Endothelial cell of umbilical vein (primary cell): ENCODE results near the gene PRR14. TPM values are rescaled to one million over a fixed set of nuclear protein-coding genes. Genes with fewer than 3 reads are reported as not detected.

Source experiments
- BruUV-seq: library from RNA; stranded (reverse); fragments of 400-500 nt; replicated peaks from 2 replicates; lab custom pipeline; 2021; lab: Mats Ljungman, UMichigan
- CTCF ChIA-PET: fragments of 300-600, 350-600 bp; sonication (Branson Sonifier 250); formaldehyde crosslinking; loops from one replicate; lab custom pipeline; 2021; ENCODE audit warnings: antibody characterized with exemption, inconsistent platforms; lab: Charles Lee
- POLR2A ChIA-PET: fragments of 300-600, 350-600 bp; sonication (Branson Sonifier 250); formaldehyde crosslinking; loops from one replicate; lab custom pipeline; 2021; ENCODE audit warnings: antibody characterized with exemption, inconsistent platforms; lab: Charles Lee
- DNase-seq: peaks from one replicate; pipeline ENCODE4 v3.0.0-alpha.2; 2011; ENCODE audit warnings: low read depth, low spot score
- FAIRE-seq: peaks from 2 replicates; lab custom pipeline; 2011; peaks lifted over from hg19 to GRCh38; lab: Jason Lieb, UNC
- H2AFZ ChIP-seq: 2 replicates; pipeline ENCODE4 v1.6.0; 2012; ENCODE audit warnings: low read depth, low read length, control low read depth, inconsistent platforms
- H3K27ac ChIP-seq: 2 replicates; pipeline ENCODE4 v1.5.1; 2011; ENCODE audit warnings: low read depth, mild to moderate bottlenecking, control low read depth, low read length, moderate library complexity; ENCODE audit not compliant: insufficient read depth
- H3K27me3 ChIP-seq, 2 experiments: 2 replicates each; pipeline versions ENCODE4 v1.6.0 to v1.6.1; 2011; ENCODE audit warnings: low read length in 2 of 2, mixed read lengths in 1 of 2; ENCODE audit not compliant: control insufficient read depth in 2 of 2, insufficient read depth in 2 of 2
- H3K36me3 ChIP-seq, 2 experiments: 2 replicates in 1 of 2; 3 replicates in 1 of 2; pipeline ENCODE4 v1.5.1; 2011; ENCODE audit warnings: low read length in 2 of 2, mild to moderate bottlenecking in 1 of 2, moderate library complexity in 1 of 2; ENCODE audit not compliant: control insufficient read depth in 2 of 2, insufficient read depth in 2 of 2; ENCODE audit errors: extremely low read depth in 1 of 2
- H3K4me1 ChIP-seq: 3 replicates; pipeline ENCODE4 v1.5.1; 2011; ENCODE audit warnings: mild to moderate bottlenecking, low read length; ENCODE audit not compliant: control insufficient read depth, insufficient read depth; ENCODE audit errors: extremely low read depth
- H3K4me2 ChIP-seq: 2 replicates; pipeline ENCODE4 v1.6.1; 2011; ENCODE audit warnings: low read length, control low read depth, mixed read lengths; ENCODE audit not compliant: insufficient read depth
- H3K4me3 ChIP-seq, 3 experiments: fragments of 200-600 bp in 1 of 3; sonication (generic), shearing (Covaris generic) in 1 of 3; replicated peaks in 1 of 3; 2 replicates each; pipeline ENCODE4 v1.5.1; 2011 to 2016; ENCODE audit warnings: control low read depth in 3 of 3, low read length in 3 of 3, mild to moderate bottlenecking in 2 of 3, inconsistent platforms in 1 of 3, low read depth in 1 of 3, moderate library complexity in 1 of 3; ENCODE audit not compliant: insufficient read depth in 1 of 3
- H3K79me2 ChIP-seq: 2 replicates; pipeline ENCODE4 v1.6.0; 2012; ENCODE audit warnings: low read length, inconsistent platforms; ENCODE audit not compliant: control insufficient read depth, insufficient read depth
- H3K9ac ChIP-seq: replicated peaks from 2 replicates; pipeline ENCODE3; 2011; ENCODE audit warnings: low read length, control low read depth; ENCODE audit not compliant: insufficient read depth; ENCODE audit errors: extremely low read depth
- H3K9me1 ChIP-seq: replicated peaks from 3 replicates; pipeline ENCODE4 v1.6.0; 2011; ENCODE audit warnings: mild to moderate bottlenecking, low read length; ENCODE audit not compliant: control insufficient read depth, insufficient read depth; ENCODE audit errors: extremely low read depth
- H3K9me3 ChIP-seq: replicated peaks from 2 replicates; pipeline ENCODE4 v1.5.1; 2012; ENCODE audit warnings: low read length, inconsistent platforms; ENCODE audit not compliant: control insufficient read depth, insufficient read depth
- H4K20me1 ChIP-seq: replicated peaks from 2 replicates; pipeline ENCODE3; 2011; ENCODE audit warnings: mild to moderate bottlenecking, low read length; ENCODE audit not compliant: control insufficient read depth, insufficient read depth; ENCODE audit errors: extremely low read depth
- CTCF ChIP-seq, 2 donors: IDR thresholded peaks; 1 replicate in 1 of 2; 2 replicates in 1 of 2; pipeline ENCODE4 v1.5.1; 2011; ENCODE audit warnings: low read length in 2 of 2, mild to moderate bottlenecking in 2 of 2, moderate library complexity in 2 of 2, control low read depth in 1 of 2, inconsistent platforms in 1 of 2, low read depth in 1 of 2; ENCODE audit not compliant: insufficient read depth in 1 of 2; ENCODE audit errors: extremely low read depth in 1 of 2
- EZH2 ChIP-seq: IDR thresholded peaks from 2 replicates; pipeline ENCODE4 v1.6.1; 2012; ENCODE audit warnings: borderline replicate concordance, low read depth, mild to moderate bottlenecking, moderate library complexity, low read length, inconsistent platforms; ENCODE audit not compliant: severe bottlenecking
- FOS ChIP-seq: IDR thresholded peaks from 2 replicates; pipeline ENCODE4 v1.6.1; 2011; ENCODE audit warnings: mild to moderate bottlenecking, low read length, moderate library complexity, borderline replicate concordance; ENCODE audit not compliant: insufficient read depth
- GATA2 ChIP-seq: IDR thresholded peaks from 2 replicates; pipeline ENCODE4 v1.7.0; 2011; ENCODE audit warnings: low read depth, mild to moderate bottlenecking, moderate library complexity, mixed read lengths, low read length; ENCODE audit not compliant: insufficient read length, insufficient read depth
- JUN ChIP-seq: IDR thresholded peaks from 2 replicates; pipeline ENCODE4 v1.6.1; 2011; ENCODE audit warnings: borderline replicate concordance, low read depth; ENCODE audit not compliant: insufficient read length, insufficient read depth
- MAX ChIP-seq: IDR thresholded peaks from 2 replicates; pipeline ENCODE4 v1.6.1; 2011; ENCODE audit not compliant: insufficient read depth, insufficient read length
- MYC ChIP-seq: IDR thresholded peaks from one replicate; pipeline ENCODE4 v1.6.1; 2011; ENCODE audit warnings: mild to moderate bottlenecking, low read depth, low read length
- POLR2A ChIP-seq: IDR thresholded peaks from 2 replicates; pipeline ENCODE4 v1.6.1; 2012; ENCODE audit warnings: low read depth, mild to moderate bottlenecking, control low read depth, low read length
- POLR2AphosphoS5 ChIP-seq: IDR thresholded peaks from 2 replicates; pipeline ENCODE4 v1.6.1; 2012; ENCODE audit warnings: low read depth, mild to moderate bottlenecking, control low read depth, low read length, moderate library complexity; ENCODE audit not compliant: insufficient read depth
- dilution Hi-C: fragments of 300-500 bp; cut with MboI; formaldehyde crosslinking; loops from one replicate; pipeline ENCODE4 v1.15.0; 2019; ENCODE audit warnings: low sequenced_read_pairs; ENCODE audit not compliant: extremely low pct_ligation_motif_present
- intact Hi-C: fragments of 100-400 bp; cut with micrococcal nuclease; formaldehyde crosslinking; loops from one replicate; pipeline ENCODE4 v1.10.0; 2022
- polyA plus RNA-seq, 4 experiments: library from polyadenylated mRNA; depleted of rRNA in 3 of 4; stranded (reverse) in 3 of 4; unstranded in 1 of 4; fragments of >200 nt; gene quantifications; 2 replicates each; pipeline versions ENCODE4 v1.2.1 to v1.2.3, GENCODE V29; 2011 to 2012; ENCODE audit warnings: missing spikeins in 1 of 4
- total RNA-seq: library from RNA; stranded (reverse); gene quantifications from 2 replicates; pipeline ENCODE4 v1.2.3, GENCODE V29; 2021

PRR14 gene
- total and polyA plus RNA-seq, 2 donors (not counting 3 experiments of a cell fraction or from before 2014, with no cell fraction given) = 17.0 to 70.0 TPM

- DNase-seq = no peak
- Histone ChIP-seq H4K20me1 (no peaks in the 10 kb centered on the region), H3K4me1 (peaks cover 19% of the 10 kb centered on the region), H3K27ac (no peak overlapping the region), H3K9ac (no peak overlapping the region), H3K27me3 (no peaks in the 10 kb centered on the region), H2AFZ (no peak overlapping the region), H3K79me2 (peaks cover 8% of the 10 kb centered on the region), H3K4me2 (no peak overlapping the region), H3K9me1 (no peaks in the 10 kb centered on the region), H3K9me3 (no peaks in the 10 kb centered on the region), H3K36me3 (peaks cover 5 to 23% of the 10 kb centered on the region in 2 experiments), H3K4me3 (no peak overlapping the region)
- CTCF ChIA-PET = interaction anchor here (2.5 kb wide), 1 partner anchor 41 kb away, joined by 21 read pairs; no protein-coding TSS in a partner anchor
- dilution Hi-C loops = no loop called here
- no peak for FAIRE-seq
- BruUV-seq = no TSS peak
- POLR2A ChIA-PET = interaction anchor here (0.6 kb wide), 1 partner anchor 18 kb away, joined by 7 read pairs; no protein-coding TSS in a partner anchor
- intact Hi-C loops = loop anchor here (10.0 kb wide), 1 partner anchor 558 kb away; the partner anchor contains the start of genes TBX6 and YPEL3
- TF ChIP-seq MYC (no peak), EZH2 (no peak), GATA2 (no peak), POLR2A (no peak), POLR2AphosphoS5 (no peak), MAX (no peak), FOS (no peak), JUN (no peak), CTCF (IDR thresholded peaks at IDR 0.05; ENCODE audit: extremely low read depth in 1 of 2, insufficient read depth in 1 of 2, low read depth in 1 of 2, low read length in 2 of 2) (no peak)
These were observed 2.0 kb downstream of the PRR14 start for GRCh38 chr16:30652718-30653117.
